Trophoblast cell (in vitro differentiated cells and primary cell): Measurements from ENCODE around the gene SNAPC4.

ENCODE experiments used
- DNase-seq, 2 donors: peaks; one replicate each; pipeline ENCODE4 v3.0.0-alpha.2; 2016
- H2AFZ ChIP-seq: 2 replicates; pipeline ENCODE4 v1.6.1; 2013; ENCODE audit warnings: low read length, moderate library complexity, mild to moderate bottlenecking; ENCODE audit not compliant: insufficient read depth, poor library complexity
- H2AK5ac ChIP-seq: 2 replicates; pipeline ENCODE4 v1.6.1; 2013; ENCODE audit warnings: mild to moderate bottlenecking, low read length
- H2BK120ac ChIP-seq: 2 replicates; pipeline ENCODE4 v1.6.1; 2013; ENCODE audit warnings: low read length, mild to moderate bottlenecking, moderate library complexity; ENCODE audit not compliant: insufficient read depth, poor library complexity
- H2BK12ac ChIP-seq: 2 replicates; pipeline ENCODE4 v1.6.1; 2013; ENCODE audit warnings: mild to moderate bottlenecking, low read length, moderate library complexity
- H2BK5ac ChIP-seq: 2 replicates; pipeline ENCODE4 v1.6.1; 2013; ENCODE audit warnings: low read length, low read depth, moderate library complexity, mild to moderate bottlenecking; ENCODE audit not compliant: poor library complexity
- H3K14ac ChIP-seq: 2 replicates; pipeline ENCODE4 v1.6.1; 2013; ENCODE audit warnings: mild to moderate bottlenecking, low read length
- H3K18ac ChIP-seq: 2 replicates; pipeline ENCODE4 v1.6.1; 2013; ENCODE audit warnings: mild to moderate bottlenecking, low read length
- H3K23ac ChIP-seq: 2 replicates; pipeline ENCODE4 v1.6.1; 2013; ENCODE audit warnings: low read length
- H3K27ac ChIP-seq: 2 replicates; pipeline ENCODE4 v1.5.1; 2013; ENCODE audit warnings: low read depth, mild to moderate bottlenecking, inconsistent platforms, low read length, moderate library complexity
- H3K27me3 ChIP-seq: 2 replicates; pipeline ENCODE4 v1.6.1; 2013; ENCODE audit warnings: inconsistent platforms, mild to moderate bottlenecking, low read length, moderate library complexity; ENCODE audit not compliant: insufficient read depth
- H3K36me3 ChIP-seq, 2 experiments: 1 replicate in 1 of 2; 2 replicates in 1 of 2; pipeline ENCODE4 v1.6.1; 2013; ENCODE audit warnings: low read length in 2 of 2, mild to moderate bottlenecking in 2 of 2, moderate library complexity in 1 of 2; ENCODE audit not compliant: insufficient read depth in 2 of 2, control insufficient read depth in 1 of 2
- H3K4ac ChIP-seq: 2 replicates; pipeline ENCODE4 v1.6.1; 2013; ENCODE audit warnings: low read depth, mild to moderate bottlenecking, low read length, moderate library complexity
- H3K4me1 ChIP-seq, 2 experiments: 1 replicate in 1 of 2; 2 replicates in 1 of 2; pipeline ENCODE4 v1.6.1; 2013; ENCODE audit warnings: low read length in 2 of 2, mild to moderate bottlenecking in 2 of 2, moderate library complexity in 1 of 2; ENCODE audit not compliant: insufficient read depth in 2 of 2, control insufficient read depth in 1 of 2
- H3K4me2 ChIP-seq: 2 replicates; pipeline ENCODE4 v1.6.1; 2013; ENCODE audit warnings: inconsistent platforms, mild to moderate bottlenecking, low read length, moderate library complexity
- H3K4me3 ChIP-seq: 2 replicates; pipeline ENCODE4 v1.5.1; 2013; ENCODE audit warnings: mild to moderate bottlenecking, low read depth, low read length, inconsistent platforms
- H3K79me1 ChIP-seq: one replicate; pipeline ENCODE4 v1.6.1; 2013; ENCODE audit warnings: low read length
- H3K79me2 ChIP-seq: 2 replicates; pipeline ENCODE4 v1.6.1; 2013; ENCODE audit warnings: low read length, mild to moderate bottlenecking; ENCODE audit not compliant: control insufficient read depth, insufficient read depth, poor library complexity
- H3K9ac ChIP-seq: 2 replicates; pipeline ENCODE4 v1.6.1; 2013; ENCODE audit warnings: mild to moderate bottlenecking, low read length
- H3K9me3 ChIP-seq: 2 replicates; pipeline ENCODE4 v1.6.1; 2013; ENCODE audit warnings: low read depth, mild to moderate bottlenecking, control low read depth, inconsistent platforms, low read length; ENCODE audit not compliant: insufficient read depth
- H4K12ac ChIP-seq: 2 replicates; pipeline ENCODE4 v1.6.1; 2013; ENCODE audit warnings: low read depth, mild to moderate bottlenecking, low read length, moderate library complexity
- H4K8ac ChIP-seq: 2 replicates; pipeline ENCODE4 v1.6.1; 2013; ENCODE audit warnings: low read depth, mild to moderate bottlenecking, low read length, moderate library complexity
- H4K91ac ChIP-seq: one replicate; pipeline ENCODE4 v1.6.1; 2013; ENCODE audit warnings: low read depth, mild to moderate bottlenecking, low read length, moderate library complexity
- WGBS: extraction: QIAGEN DNeasy Blood & Tissue Kit; methylation state at CpG from one replicate; pipeline ENCODE4 v1.1.7; 2013; ENCODE audit warnings: missing lambda C conversion rate; ENCODE audit not compliant: insufficient read length, insufficient coverage; ENCODE audit errors: extremely low coverage; 5-methylcytosine and 5-hydroxymethylcytosine counted together

SNAPC4 gene

GRCh38 chr9:136395020-136395340 lies 5.0 kb downstream of the SNAPC4 start:
- no peak overlapping the region for H4K12ac ChIP-seq

GRCh38 chr9:136394312-136395019 lies 5.5 kb downstream of the SNAPC4 start:
- no peak overlapping the region for H3K4me2 ChIP-seq
- H2AFZ ChIP-seq = no peak overlapping the region
- H3K23ac ChIP-seq = no peak overlapping the region
- H2BK5ac ChIP-seq = no peak overlapping the region
- no peaks in the 10 kb centered on the region for H3K79me1 ChIP-seq
- H3K18ac ChIP-seq = no peak overlapping the region
- no peaks in the 10 kb centered on the region for H3K27me3 ChIP-seq
- no peak overlapping the region for H3K27ac ChIP-seq
- no peak overlapping the region for H3K14ac ChIP-seq
- H2AK5ac ChIP-seq = no peak overlapping the region
- no peak overlapping the region for H3K4ac ChIP-seq
- H2BK120ac ChIP-seq = no peak overlapping the region
- no CpG with 5 or more reads among the region's 21 CpGs for WGBS
- peaks cover 4% of the 10 kb centered on the region for H3K79me2 ChIP-seq
- no peak for DNase-seq
- peaks cover 0 to 11% of the 10 kb centered on the region in 2 experiments for H3K4me1 ChIP-seq
- H4K8ac ChIP-seq = no peak overlapping the region
- peaks cover 73% of the 10 kb centered on the region in 2 experiments for H3K36me3 ChIP-seq
- no peak overlapping the region for H4K91ac ChIP-seq
- no peak overlapping the region for H3K4me3 ChIP-seq
- H4K12ac ChIP-seq = no peak overlapping the region
- H3K9me3 ChIP-seq = no peaks in the 10 kb centered on the region
- no peak overlapping the region for H3K9ac ChIP-seq
- H2BK12ac ChIP-seq = no peak overlapping the region

More at GRCh38 chr9:136395020-136395340, 5.0 kb downstream of the SNAPC4 start:
- Histone ChIP-seq H3K4me3 (no peak overlapping the region), H2AFZ (no peak overlapping the region), H3K79me2 (peaks cover 9% of the 10 kb centered on the region), H3K36me3 (peaks cover 69% of the 10 kb centered on the region in 2 experiments), H3K4me2 (no peak overlapping the region), H4K91ac (no peak overlapping the region), H3K79me1 (peaks cover 3% of the 10 kb centered on the region), H2BK120ac (no peak overlapping the region), H3K9me3 (no peaks in the 10 kb centered on the region), H2AK5ac (no peak overlapping the region), H3K4ac (no peak overlapping the region), H3K9ac (no peak overlapping the region), H3K14ac (no peak overlapping the region), H4K8ac (no peak overlapping the region), H3K27ac (no peak overlapping the region), H2BK5ac (no peak overlapping the region), H3K18ac (no peak overlapping the region), H2BK12ac (no peak overlapping the region), H3K27me3 (no peaks in the 10 kb centered on the region), H3K4me1 (peaks cover 0 to 11% of the 10 kb centered on the region in 2 experiments), H3K23ac (no peak overlapping the region)
- DNase-seq = no peak
- WGBS = no CpG with 5 or more reads among the region's 13 CpGs

- peaks cover 0 to 2% of the 10 kb centered on the region in 2 experiments for H3K4me1 ChIP-seq
- no peak overlapping the region for H2AFZ ChIP-seq
- no peak overlapping the region for H4K8ac ChIP-seq
- H2AK5ac ChIP-seq = no peak overlapping the region
- no peak overlapping the region for H3K18ac ChIP-seq
- no peak overlapping the region for H3K9ac ChIP-seq
- no peak overlapping the region for H3K4me3 ChIP-seq
- no peak overlapping the region for H2BK5ac ChIP-seq
- no peak overlapping the region for H4K91ac ChIP-seq
- no peaks in the 10 kb centered on the region for H3K79me2 ChIP-seq
- DNase-seq = no peak
- H3K4me2 ChIP-seq = no peak overlapping the region
- H3K27me3 ChIP-seq = no peaks in the 10 kb centered on the region
- no peak overlapping the region for H4K12ac ChIP-seq
- no peak overlapping the region for H3K23ac ChIP-seq
- H3K14ac ChIP-seq = no peak overlapping the region
- no peaks in the 10 kb centered on the region for H3K79me1 ChIP-seq
- no peak overlapping the region for H3K27ac ChIP-seq
- no peak overlapping the region for H3K4ac ChIP-seq
- WGBS = no CpG with 5 or more reads among the region's 17 CpGs
- H3K36me3 ChIP-seq = peaks cover 79 to 80% of the 10 kb centered on the region in 2 experiments
- H2BK12ac ChIP-seq = no peak overlapping the region
- no peaks in the 10 kb centered on the region for H3K9me3 ChIP-seq
- H2BK120ac ChIP-seq = no peak overlapping the region
Measured at GRCh38 chr9:136393531-136393930, 6.4 kb downstream of the SNAPC4 start.

- peaks cover 78 to 84% of the 10 kb centered on the region in 2 experiments for H3K36me3 ChIP-seq
- no peak overlapping the region for H4K12ac ChIP-seq
Measured at GRCh38 chr9:136392538-136393449, 7.2 kb downstream of the SNAPC4 start.

More at GRCh38 chr9:136392538-136393449, 7.2 kb downstream of the SNAPC4 start:
- no peak for DNase-seq
- Histone ChIP-seq H4K8ac (no peak overlapping the region), H3K4ac (no peak overlapping the region), H2BK5ac (no peak overlapping the region), H4K91ac (no peak overlapping the region), H3K27me3 (no peaks in the 10 kb centered on the region), H3K4me3 (no peak overlapping the region), H2AFZ (no peak overlapping the region), H3K9ac (no peak overlapping the region), H3K14ac (no peak overlapping the region), H3K4me1 (no peaks in the 10 kb centered on the region), H3K9me3 (no peaks in the 10 kb centered on the region), H2AK5ac (no peak overlapping the region), H3K79me1 (no peaks in the 10 kb centered on the region), H3K79me2 (no peaks in the 10 kb centered on the region), H3K18ac (no peak overlapping the region), H3K4me2 (no peak overlapping the region), H2BK120ac (no peak overlapping the region), H2BK12ac (no peak overlapping the region), H3K27ac (no peak overlapping the region), H3K23ac (no peak overlapping the region)
- WGBS = no CpG with 5 or more reads among the region's 21 CpGs
